ENCODE results near the gene ARRB1.

The ARRB1 gene

DNA sequence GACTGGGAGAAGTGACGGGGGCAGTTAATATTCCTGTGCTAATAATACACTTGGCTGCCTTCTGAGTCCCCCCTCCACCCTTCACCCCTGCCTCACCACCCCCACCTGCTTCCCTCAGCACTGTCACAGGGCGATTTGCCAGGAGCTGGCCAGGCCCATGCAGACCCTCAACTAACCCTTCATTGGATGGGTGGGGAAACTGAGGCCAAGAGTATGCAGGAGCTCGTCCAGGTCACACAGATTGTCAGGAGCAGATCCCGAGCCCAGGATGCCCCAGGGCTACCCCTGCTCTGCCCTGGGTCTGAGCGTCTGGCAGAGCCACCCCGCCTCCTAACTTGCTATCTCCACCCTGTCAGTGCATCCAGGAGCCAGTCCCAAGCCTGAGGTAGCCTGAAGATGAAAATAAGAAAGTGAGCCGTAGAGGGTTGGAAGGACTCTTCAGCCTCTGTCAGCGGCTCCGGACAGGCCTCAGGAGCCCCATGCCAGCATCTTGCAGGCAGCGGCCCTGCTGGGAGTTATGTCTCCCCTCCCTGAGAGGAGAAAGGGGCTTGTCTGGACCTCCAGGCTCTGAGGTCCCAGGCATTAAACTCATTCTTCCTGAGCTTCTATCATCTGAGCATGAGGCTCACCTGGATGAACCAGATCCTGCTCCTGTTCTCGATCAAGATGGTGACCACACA lies 104.7 kb downstream of the ARRB1 start:
- TF ChIP-seq, protein P1, sequence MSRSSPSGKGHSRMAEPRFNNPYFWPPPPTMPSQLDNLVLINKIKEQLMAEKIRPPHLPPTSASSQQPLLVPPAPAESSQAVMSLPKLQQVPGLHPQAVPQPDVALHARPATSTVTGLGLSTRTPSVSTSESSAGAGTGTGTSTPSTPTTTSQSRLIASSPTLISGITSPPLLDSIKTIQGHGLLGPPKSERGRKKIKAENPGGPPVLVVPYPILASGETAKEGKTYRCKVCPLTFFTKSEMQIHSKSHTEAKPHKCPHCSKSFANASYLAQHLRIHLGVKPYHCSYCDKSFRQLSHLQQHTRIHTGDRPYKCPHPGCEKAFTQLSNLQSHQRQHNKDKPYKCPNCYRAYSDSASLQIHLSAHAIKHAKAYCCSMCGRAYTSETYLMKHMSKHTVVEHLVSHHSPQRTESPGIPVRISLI (tag by site-specific recombination; IDR thresholded peaks at IDR 0.05): no peak
- TF ChIP-seq ZNF830 (tag by site-specific recombination; IDR thresholded peaks at IDR 0.05; ENCODE audit: low read depth) (no peak), ZNF155 (tag by site-specific recombination; IDR thresholded peaks at IDR 0.05) (no peak), ZNF629 (tag by site-specific recombination; IDR thresholded peaks at IDR 0.05) (no peak), GLI4 (tag by site-specific recombination; IDR thresholded peaks at IDR 0.05) (no peak), SCRT1 (tag by site-specific recombination; IDR thresholded peaks at IDR 0.05; ENCODE audit: borderline replicate concordance) (no peak), BCL11A (tag by site-specific recombination; IDR thresholded peaks at IDR 0.05; ENCODE audit: low read depth) (no peak), ZNF585B (tag by site-specific recombination; IDR thresholded peaks at IDR 0.05) (no peak), ZNF174 (tag by site-specific recombination; IDR thresholded peaks at IDR 0.05) (no peak), SP7 (tag by site-specific recombination; IDR thresholded peaks at IDR 0.05) (no peak), ZNF311 (tag by site-specific recombination; IDR thresholded peaks at IDR 0.05; ENCODE audit: borderline replicate concordance) (no peak), ZSCAN23 (tag by site-specific recombination; IDR thresholded peaks at IDR 0.05) (no peak), ZNF473 (tag by site-specific recombination; IDR thresholded peaks at IDR 0.05) (no peak)
- TF ChIP-seq, protein P2, sequence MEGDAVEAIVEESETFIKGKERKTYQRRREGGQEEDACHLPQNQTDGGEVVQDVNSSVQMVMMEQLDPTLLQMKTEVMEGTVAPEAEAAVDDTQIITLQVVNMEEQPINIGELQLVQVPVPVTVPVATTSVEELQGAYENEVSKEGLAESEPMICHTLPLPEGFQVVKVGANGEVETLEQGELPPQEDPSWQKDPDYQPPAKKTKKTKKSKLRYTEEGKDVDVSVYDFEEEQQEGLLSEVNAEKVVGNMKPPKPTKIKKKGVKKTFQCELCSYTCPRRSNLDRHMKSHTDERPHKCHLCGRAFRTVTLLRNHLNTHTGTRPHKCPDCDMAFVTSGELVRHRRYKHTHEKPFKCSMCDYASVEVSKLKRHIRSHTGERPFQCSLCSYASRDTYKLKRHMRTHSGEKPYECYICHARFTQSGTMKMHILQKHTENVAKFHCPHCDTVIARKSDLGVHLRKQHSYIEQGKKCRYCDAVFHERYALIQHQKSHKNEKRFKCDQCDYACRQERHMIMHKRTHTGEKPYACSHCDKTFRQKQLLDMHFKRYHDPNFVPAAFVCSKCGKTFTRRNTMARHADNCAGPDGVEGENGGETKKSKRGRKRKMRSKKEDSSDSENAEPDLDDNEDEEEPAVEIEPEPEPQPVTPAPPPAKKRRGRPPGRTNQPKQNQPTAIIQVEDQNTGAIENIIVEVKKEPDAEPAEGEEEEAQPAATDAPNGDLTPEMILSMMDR (tag by site-specific recombination; IDR thresholded peaks at IDR 0.05): no peak
- TF ChIP-seq, protein P3, sequence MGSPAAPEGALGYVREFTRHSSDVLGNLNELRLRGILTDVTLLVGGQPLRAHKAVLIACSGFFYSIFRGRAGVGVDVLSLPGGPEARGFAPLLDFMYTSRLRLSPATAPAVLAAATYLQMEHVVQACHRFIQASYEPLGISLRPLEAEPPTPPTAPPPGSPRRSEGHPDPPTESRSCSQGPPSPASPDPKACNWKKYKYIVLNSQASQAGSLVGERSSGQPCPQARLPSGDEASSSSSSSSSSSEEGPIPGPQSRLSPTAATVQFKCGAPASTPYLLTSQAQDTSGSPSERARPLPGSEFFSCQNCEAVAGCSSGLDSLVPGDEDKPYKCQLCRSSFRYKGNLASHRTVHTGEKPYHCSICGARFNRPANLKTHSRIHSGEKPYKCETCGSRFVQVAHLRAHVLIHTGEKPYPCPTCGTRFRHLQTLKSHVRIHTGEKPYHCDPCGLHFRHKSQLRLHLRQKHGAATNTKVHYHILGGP (tag by site-specific recombination; IDR thresholded peaks at IDR 0.05): no peak
- POLR2A ChIA-PET: no interaction called here
- CTCF ChIA-PET: interaction anchor here (0.6 to 9.3 kb wide), 13 partner anchors 7 to 544 kb away, joined by 3 to 273 read pairs (median 5); partner anchors contain the start of gene SLCO2B1

DNA sequence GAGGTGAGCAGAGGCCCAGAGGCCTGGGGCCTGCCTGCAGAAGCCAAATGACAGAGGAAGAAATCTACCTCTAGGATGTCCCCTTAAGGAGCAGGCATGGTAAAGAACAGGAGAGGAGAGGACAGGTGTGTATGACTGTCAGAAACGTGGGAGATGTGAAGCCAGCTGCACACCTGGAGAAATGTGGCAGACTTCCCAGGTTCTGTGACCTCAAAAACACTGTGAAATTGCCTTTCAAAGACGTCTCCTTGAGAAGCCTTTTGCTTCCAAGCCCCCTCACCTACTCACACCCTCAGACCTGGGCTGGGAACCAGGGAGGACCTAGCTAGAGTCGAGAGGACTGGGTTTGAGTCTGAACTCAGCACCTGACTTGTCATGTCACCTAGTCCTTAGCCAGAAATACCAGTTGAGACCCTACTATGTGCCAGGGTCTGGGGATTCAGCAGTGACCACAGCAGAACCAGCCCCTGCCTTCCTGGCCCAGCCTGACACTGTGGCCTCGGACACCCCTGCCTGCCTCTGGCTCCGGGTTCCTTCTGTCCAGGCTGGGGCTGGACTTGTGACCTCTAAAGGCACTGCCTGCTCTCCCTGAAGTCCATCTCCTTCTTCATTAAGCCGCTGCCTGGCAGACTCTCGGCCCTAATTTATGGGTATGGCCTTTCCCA lies 105.3 kb downstream of the ARRB1 start:
- no peaks in the 10 kb centered on the region for H3K9me3 ChIP-seq (ENCODE audit: control insufficient read depth, insufficient read depth, low read depth, low read length)
- no peak overlapping the region for H3K4me3 ChIP-seq (ENCODE audit: low read depth, low read length)
- POLR2A ChIA-PET: no interaction called here
- no peak overlapping the region for H3K27ac ChIP-seq (ENCODE audit: extremely low read depth, low read depth, low read length)
- CTCF ChIA-PET: interaction anchor here (1.4 to 9.3 kb wide), 5 partner anchors 41 to 214 kb away, joined by 4 to 273 read pairs (median 22); partner anchors contain the start of gene SLCO2B1
- TF ChIP-seq ZNF555 (tag by site-specific recombination; conservative IDR thresholded peaks at IDR 0.05) (no peak), ZNF423 (tag by site-specific recombination; IDR thresholded peaks at IDR 0.05) (no peak)
- H3K4me1 ChIP-seq (ENCODE audit: control insufficient read depth, insufficient read depth, low read length): no peaks in the 10 kb centered on the region
- H3K36me3 ChIP-seq (ENCODE audit: control insufficient read depth in 2 of 2, insufficient read depth in 1 of 2, low read length in 2 of 2): no peaks in the 10 kb centered on the region

More for the DNA sequence above, 104.7 kb downstream of the ARRB1 start:
- Histone ChIP-seq H3K36me3 (ENCODE audit: control insufficient read depth in 2 of 2, insufficient read depth in 1 of 2, low read length in 2 of 2) (no peaks in the 10 kb centered on the region), H3K4me1 (ENCODE audit: control insufficient read depth, insufficient read depth, low read length) (no peaks in the 10 kb centered on the region), H3K4me3 (ENCODE audit: low read depth, low read length) (no peak overlapping the region), H3K27ac (ENCODE audit: extremely low read depth, low read depth, low read length) (no peak overlapping the region), H3K9me3 (ENCODE audit: control insufficient read depth, insufficient read depth, low read depth, low read length) (no peaks in the 10 kb centered on the region)
